ENCODE measurements around the gene MUC5AC. TPM values are rescaled to one million over a fixed set of nuclear protein-coding genes. Genes with fewer than 3 reads are reported as not detected.

The MUC5AC gene
- total and polyA plus RNA-seq, 2 of the 13 experiments (the other 11 are each of a cell fraction or from before 2014, with no cell fraction given) = under 0.01 TPM; not detected in 1

- TF ChIP-seq ZSCAN9 (CRISPR knock-in tag; IDR thresholded peaks at IDR 0.05; ENCODE audit: borderline replicate concordance) = no peak
- TF ChIP-seq NR2F1 (CRISPR knock-in tag; IDR thresholded peaks at IDR 0.05) = no peak
- TF ChIP-seq RBFOX2 (IDR thresholded peaks at IDR 0.05; ENCODE audit: low read depth, low read length) = no peak
- TF ChIP-seq ZSCAN29 (CRISPR knock-in tag; conservative IDR thresholded peaks at IDR 0.05) = no peak
- TF ChIP-seq ZNF530 (CRISPR knock-in tag; IDR thresholded peaks at IDR 0.05; ENCODE audit: low read depth) = no peak
- no peak for TF ChIP-seq TEAD3 (CRISPR knock-in tag; optimal IDR thresholded peaks at IDR 0.05; ENCODE audit: borderline replicate concordance)
- no peak for TF ChIP-seq ZNF816 (CRISPR knock-in tag; IDR thresholded peaks at IDR 0.05; ENCODE audit: borderline replicate concordance)
- no peak for TF ChIP-seq ZSCAN25 (CRISPR knock-in tag; IDR thresholded peaks at IDR 0.05)
Observed at GRCh38 chr11:1236316-1237127, 78.8 kb downstream of the MUC5AC start (continued).

- CTCF ChIA-PET (ENCODE audit: low intra/inter-chr PET ratio, low total read pairs) = no interaction called here
- POLR2A ChIA-PET = no interaction called here
- no peak overlapping the region for H3K4me3 ChIP-seq (replicated peaks in 1 of 3; ENCODE audit: insufficient read depth in 1 of 3, low read depth in 2 of 3, low read length in 3 of 3)
- no peak overlapping the region for H3K9ac ChIP-seq (ENCODE audit: insufficient read depth, low read depth, low read length)
- peaks cover 0 to 3% of the 10 kb centered on the region in 2 experiments; a peak in 2 of 5 replicates for H3K27me3 ChIP-seq (ENCODE audit: control insufficient read depth in 1 of 2, insufficient read depth in 2 of 2, low read length in 2 of 2)
- no peak overlapping the region for H3K4me2 ChIP-seq (ENCODE audit: low read depth, low read length)
- in situ Hi-C loops (cut with HindIII; ENCODE audit: extremely low pct_ligation_motif_present, low pct_unique_long_range_greater_than_20kb) = no loop called here
- no peaks in the 10 kb centered on the region for H4K20me1 ChIP-seq (ENCODE audit: insufficient read depth, low read length)
- FAIRE-seq (no peak), DNase-seq (ENCODE audit: low spot score) (no peak), ATAC-seq (no peak)
- no peaks in the 10 kb centered on the region for H3K4me1 ChIP-seq (ENCODE audit: insufficient read depth, low read length)
- WGBS (ENCODE audit: low lambda C conversion rate) = 24% methylated on average over 2 of the region's 13 CpGs
- no TSS peak for BruUV-seq (replicated peaks)
- intact Hi-C loops (cut with micrococcal nuclease; ENCODE audit: unreplicated experiment) = no loop called here
- no peaks in the 10 kb centered on the region for H3K9me3 ChIP-seq (ENCODE audit: low read length)
- no peak overlapping the region for H2AFZ ChIP-seq (ENCODE audit: low read length)
- no peaks in the 10 kb centered on the region for H3K36me3 ChIP-seq (replicated peaks in 1 of 2; ENCODE audit: control insufficient read depth in 1 of 2, insufficient read depth in 2 of 2, low read length in 2 of 2)
- no peak overlapping the region for H3K27ac ChIP-seq (ENCODE audit: extremely low read length, insufficient read depth, low read length)
- no peaks in the 10 kb centered on the region for H3K79me2 ChIP-seq (ENCODE audit: insufficient read depth, low read length)
- TF ChIP-seq CBX5 (CRISPR knock-in tag; IDR thresholded peaks at IDR 0.05; ENCODE audit: borderline replicate concordance) (no peak), ARHGAP35 (CRISPR knock-in tag; IDR thresholded peaks at IDR 0.05; ENCODE audit: borderline replicate concordance) (no peak), BCL6 (CRISPR knock-in tag; IDR thresholded peaks at IDR 0.05) (no peak), MED13 (CRISPR knock-in tag; IDR thresholded peaks at IDR 0.05) (no peak), DBP (CRISPR knock-in tag; IDR thresholded peaks at IDR 0.05; ENCODE audit: not compliant biosample characterization) (no peak), SIN3B (IDR thresholded peaks at IDR 0.05; ENCODE audit: low read length) (no peak), EZH2 (conservative IDR thresholded peaks at IDR 0.05; ENCODE audit: low read depth, low read length) (no peak), ARID3A (IDR thresholded peaks at IDR 0.05; ENCODE audit: low read depth, low read length) (no peak), ZNF776 (CRISPR knock-in tag; IDR thresholded peaks at IDR 0.05) (no peak), ZFYVE20 (CRISPR knock-in tag; IDR thresholded peaks at IDR 0.05; ENCODE audit: borderline replicate concordance, low read depth) (no peak), STAT6 (CRISPR knock-in tag; IDR thresholded peaks at IDR 0.05; ENCODE audit: borderline replicate concordance) (no peak)
Observed at GRCh38 chr11:1237128-1237580, 79.4 kb downstream of the MUC5AC start.

All from HepG2 (cell line).